ENCODE data around the gene SMARCB1. TPM values are rescaled to one million over a fixed set of nuclear protein-coding genes. Genes with fewer than 3 reads are reported as not detected.

The SMARCB1 gene
- total and polyA plus RNA-seq, 2 experiments from 2014 or later = 114 to 132 TPM

GRCh38 chr22:23800297-23801237 lies 13.8 kb downstream of the SMARCB1 start (continued):
- TF ChIP-seq CTCF (conservative IDR thresholded peaks at IDR 0.05; ENCODE audit: low read depth in 2 of 2) = no peak
- TF ChIP-seq, protein P1, sequence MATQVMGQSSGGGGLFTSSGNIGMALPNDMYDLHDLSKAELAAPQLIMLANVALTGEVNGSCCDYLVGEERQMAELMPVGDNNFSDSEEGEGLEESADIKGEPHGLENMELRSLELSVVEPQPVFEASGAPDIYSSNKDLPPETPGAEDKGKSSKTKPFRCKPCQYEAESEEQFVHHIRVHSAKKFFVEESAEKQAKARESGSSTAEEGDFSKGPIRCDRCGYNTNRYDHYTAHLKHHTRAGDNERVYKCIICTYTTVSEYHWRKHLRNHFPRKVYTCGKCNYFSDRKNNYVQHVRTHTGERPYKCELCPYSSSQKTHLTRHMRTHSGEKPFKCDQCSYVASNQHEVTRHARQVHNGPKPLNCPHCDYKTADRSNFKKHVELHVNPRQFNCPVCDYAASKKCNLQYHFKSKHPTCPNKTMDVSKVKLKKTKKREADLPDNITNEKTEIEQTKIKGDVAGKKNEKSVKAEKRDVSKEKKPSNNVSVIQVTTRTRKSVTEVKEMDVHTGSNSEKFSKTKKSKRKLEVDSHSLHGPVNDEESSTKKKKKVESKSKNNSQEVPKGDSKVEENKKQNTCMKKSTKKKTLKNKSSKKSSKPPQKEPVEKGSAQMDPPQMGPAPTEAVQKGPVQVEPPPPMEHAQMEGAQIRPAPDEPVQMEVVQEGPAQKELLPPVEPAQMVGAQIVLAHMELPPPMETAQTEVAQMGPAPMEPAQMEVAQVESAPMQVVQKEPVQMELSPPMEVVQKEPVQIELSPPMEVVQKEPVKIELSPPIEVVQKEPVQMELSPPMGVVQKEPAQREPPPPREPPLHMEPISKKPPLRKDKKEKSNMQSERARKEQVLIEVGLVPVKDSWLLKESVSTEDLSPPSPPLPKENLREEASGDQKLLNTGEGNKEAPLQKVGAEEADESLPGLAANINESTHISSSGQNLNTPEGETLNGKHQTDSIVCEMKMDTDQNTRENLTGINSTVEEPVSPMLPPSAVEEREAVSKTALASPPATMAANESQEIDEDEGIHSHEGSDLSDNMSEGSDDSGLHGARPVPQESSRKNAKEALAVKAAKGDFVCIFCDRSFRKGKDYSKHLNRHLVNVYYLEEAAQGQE (IDR thresholded peaks at IDR 0.05; ENCODE audit: unreplicated experiment) = no peak

- Histone ChIP-seq H3K27me3 (ENCODE audit: insufficient read depth) (no peaks in the 10 kb centered on the region), H3K27ac (ENCODE audit: low read depth) (no peak overlapping the region), H3K79me2 (replicated peaks; ENCODE audit: insufficient read depth) (no peaks in the 10 kb centered on the region), H3K4me3 (no peak overlapping the region), H2AFZ (no peak overlapping the region), H3F3A (replicated peaks; ENCODE audit: low read depth) (peaks cover 3% of the 10 kb centered on the region; the same call in 1 of the 2 replicates), H3K4me1 (ENCODE audit: insufficient read depth) (no peaks in the 10 kb centered on the region), H3K36me3 (ENCODE audit: insufficient read depth) (peaks cover 34% of the 10 kb centered on the region), H3K9me2 (ENCODE audit: insufficient read depth) (no peaks in the 10 kb centered on the region), H3K4me2 (no peak overlapping the region), H4K20me1 (replicated peaks; ENCODE audit: insufficient read depth) (no peaks in the 10 kb centered on the region; the same call in none of the 2 replicates)
- no peak for DNase-seq (ENCODE audit: low spot score)
- no peak for ATAC-seq
- Mint-ChIP-seq H3K36me3 (ENCODE audit: low read depth) (peaks cover 90% of the 10 kb centered on the region), H3K9me3 (no peaks in the 10 kb centered on the region; the same call in 2 of the 3 replicates), H3K4me3 (no peak overlapping the region), H3K27ac (no peak overlapping the region), H3K27me3 (ENCODE audit: insufficient read depth, low read depth, poor library complexity) (no peaks in the 10 kb centered on the region), H3K4me1 (peaks cover 3% of the 10 kb centered on the region; the same call in 1 of the 3 replicates)
- TF ChIP-seq, protein P2, sequence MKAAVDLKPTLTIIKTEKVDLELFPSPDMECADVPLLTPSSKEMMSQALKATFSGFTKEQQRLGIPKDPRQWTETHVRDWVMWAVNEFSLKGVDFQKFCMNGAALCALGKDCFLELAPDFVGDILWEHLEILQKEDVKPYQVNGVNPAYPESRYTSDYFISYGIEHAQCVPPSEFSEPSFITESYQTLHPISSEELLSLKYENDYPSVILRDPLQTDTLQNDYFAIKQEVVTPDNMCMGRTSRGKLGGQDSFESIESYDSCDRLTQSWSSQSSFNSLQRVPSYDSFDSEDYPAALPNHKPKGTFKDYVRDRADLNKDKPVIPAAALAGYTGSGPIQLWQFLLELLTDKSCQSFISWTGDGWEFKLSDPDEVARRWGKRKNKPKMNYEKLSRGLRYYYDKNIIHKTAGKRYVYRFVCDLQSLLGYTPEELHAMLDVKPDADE (IDR thresholded peaks at IDR 0.05) = no peak
- no peak for TF ChIP-seq STAT1 (IDR thresholded peaks at IDR 0.05; ENCODE audit: unreplicated experiment)
- no peak for TF ChIP-seq EZH2phosphoT487 (IDR thresholded peaks at IDR 0.05; ENCODE audit: unreplicated experiment)
- TF ChIP-seq NANOG (IDR thresholded peaks at IDR 0.05; ENCODE audit: borderline replicate concordance) = no peak
- TF ChIP-seq, protein P1 (IDR thresholded peaks at IDR 0.05; ENCODE audit: unreplicated experiment) = no peak
- no peak for TF ChIP-seq ZNF331 (CRISPR knock-in tag; IDR thresholded peaks at IDR 0.05; ENCODE audit: low read depth)
- no peak for TF ChIP-seq POLR2AphosphoS5 (IDR thresholded peaks at IDR 0.05; ENCODE audit: low read depth)
- TF ChIP-seq CTCF (conservative IDR thresholded peaks at IDR 0.05; ENCODE audit: low read depth in 2 of 2) = no peak
- TF ChIP-seq JUNB (IDR thresholded peaks at IDR 0.05; ENCODE audit: unreplicated experiment) = no peak
- no peak for TF ChIP-seq EZH2 (IDR thresholded peaks at IDR 0.05; ENCODE audit: low read depth, unreplicated experiment)
- no peak for TF ChIP-seq ZNF114 (CRISPR knock-in tag; IDR thresholded peaks at IDR 0.05)
These were observed 14.6 kb downstream of the SMARCB1 start for GRCh38 chr22:23801238-23801821.

Measured in GM23338 (cell line).